Mesendoderm (in vitro differentiated cells): ENCODE measurements around the gene BAIAP2.

Source experiments
- DNase-seq: peaks from one replicate; pipeline ENCODE4 v3.0.0; 2013
- H2AK5ac ChIP-seq: 2 replicates; pipeline ENCODE4 v1.6.1; 2013; ENCODE audit warnings: low read length, inconsistent platforms
- H2BK120ac ChIP-seq: 2 replicates; pipeline ENCODE4 v1.6.1; 2013; ENCODE audit warnings: low read depth, mild to moderate bottlenecking, low read length, moderate library complexity, mixed read lengths
- H2BK15ac ChIP-seq: replicated peaks from 2 replicates; pipeline ENCODE4 v1.6.1; 2013; ENCODE audit warnings: low read depth, mild to moderate bottlenecking, moderate library complexity
- H2BK5ac ChIP-seq: 2 replicates; pipeline ENCODE4 v1.6.1; 2013; ENCODE audit warnings: low read length, inconsistent platforms
- H3K18ac ChIP-seq: 2 replicates; pipeline ENCODE4 v1.6.1; 2013; ENCODE audit warnings: mild to moderate bottlenecking, low read length, mixed read lengths
- H3K23ac ChIP-seq: one replicate; pipeline ENCODE4 v1.6.1; 2013; ENCODE audit warnings: low read length
- H3K27ac ChIP-seq: 2 replicates; pipeline ENCODE4 v1.5.1; 2013; ENCODE audit warnings: low read depth, mild to moderate bottlenecking, inconsistent platforms, low read length, moderate library complexity
- H3K27me3 ChIP-seq: 2 replicates; pipeline ENCODE4 v1.6.1; 2013; ENCODE audit warnings: low read length, control low read depth, mild to moderate bottlenecking, inconsistent platforms; ENCODE audit not compliant: insufficient read depth, poor library complexity
- H3K36me3 ChIP-seq: 2 replicates; pipeline ENCODE4 v1.6.1; 2013; ENCODE audit warnings: low read length, inconsistent platforms; ENCODE audit not compliant: control insufficient read depth, insufficient read depth
- H3K4ac ChIP-seq: one replicate; pipeline ENCODE4 v1.6.1; 2013; ENCODE audit warnings: low read depth, mild to moderate bottlenecking, low read length, moderate library complexity
- H3K4me1 ChIP-seq: 2 replicates; pipeline ENCODE4 v1.6.1; 2013; ENCODE audit warnings: low read depth, low read length, inconsistent platforms; ENCODE audit not compliant: control insufficient read depth
- H3K4me2 ChIP-seq: 2 replicates; pipeline ENCODE4 v1.6.1; 2013; ENCODE audit warnings: low read length
- H3K4me3 ChIP-seq: 2 replicates; pipeline ENCODE4 v1.5.1; 2013; ENCODE audit warnings: mild to moderate bottlenecking, low read length
- H3K56ac ChIP-seq: one replicate; pipeline ENCODE4 v1.6.1; 2013; ENCODE audit warnings: low read length
- H3K79me1 ChIP-seq: 2 replicates; pipeline ENCODE4 v1.6.1; 2013; ENCODE audit warnings: low read length, inconsistent platforms
- H3K79me2 ChIP-seq: 2 replicates; pipeline ENCODE4 v1.6.1; 2013; ENCODE audit warnings: mild to moderate bottlenecking, low read length; ENCODE audit not compliant: control insufficient read depth, insufficient read depth
- H3K9ac ChIP-seq: 2 replicates; pipeline ENCODE4 v1.6.1; 2013; ENCODE audit warnings: low read length, inconsistent platforms
- H4K5ac ChIP-seq: one replicate; pipeline ENCODE4 v1.6.1; 2013; ENCODE audit warnings: low read length
- H4K8ac ChIP-seq: one replicate; pipeline ENCODE4 v1.6.1; 2013; ENCODE audit warnings: low read depth, mild to moderate bottlenecking, control low read depth, low read length, moderate library complexity
- WGBS: extraction: QIAGEN DNeasy Blood & Tissue Kit; methylation state at CpG from one replicate; pipeline ENCODE4 v1.1.7; 2013; ENCODE audit warnings: low lambda C conversion rate, missing lambda C conversion rate; ENCODE audit not compliant: insufficient coverage; ENCODE audit errors: extremely low coverage; 5-methylcytosine and 5-hydroxymethylcytosine counted together

The BAIAP2 gene

GRCh38 chr17:81138083-81138482 is 103.1 kb downstream of the BAIAP2 start:
- WGBS, result no CpG with 5 or more reads among the region's 15 CpGs
- H3K4me3 ChIP-seq, result no peak overlapping the region

GRCh38 chr17:81138500-81138899 is 103.5 kb downstream of the BAIAP2 start:
- Histone ChIP-seq H3K56ac (no peak overlapping the region), H3K23ac (no peak overlapping the region), H2BK5ac (no peak overlapping the region), H4K8ac (no peak overlapping the region), H3K79me1 (no peaks in the 10 kb centered on the region), H3K4ac (no peak overlapping the region), H3K4me1 (no peaks in the 10 kb centered on the region), H3K4me2 (no peak overlapping the region), H4K5ac (no peak overlapping the region), H3K36me3 (no peaks in the 10 kb centered on the region), H3K18ac (no peak overlapping the region), H3K27me3 (no peaks in the 10 kb centered on the region), H2BK15ac (no peak overlapping the region), H3K4me3 (no peak overlapping the region), H2BK120ac (no peak overlapping the region), H3K79me2 (no peaks in the 10 kb centered on the region), H3K27ac (no peak overlapping the region), H2AK5ac (no peak overlapping the region), H3K9ac (no peak overlapping the region)
- WGBS, result no CpG with 5 or more reads among the region's 25 CpGs
- DNase-seq, result no peak

More at GRCh38 chr17:81138083-81138482, 103.1 kb downstream of the BAIAP2 start:
- Histone ChIP-seq H4K8ac (no peak overlapping the region), H2BK120ac (no peak overlapping the region), H3K18ac (no peak overlapping the region), H3K23ac (no peak overlapping the region), H3K27me3 (no peaks in the 10 kb centered on the region), H3K4ac (no peak overlapping the region), H2BK5ac (no peak overlapping the region), H3K27ac (no peak overlapping the region), H3K4me2 (no peak overlapping the region), H3K79me1 (no peaks in the 10 kb centered on the region), H3K56ac (no peak overlapping the region), H3K4me1 (no peaks in the 10 kb centered on the region), H2AK5ac (no peak overlapping the region), H3K36me3 (no peaks in the 10 kb centered on the region), H3K9ac (no peak overlapping the region), H2BK15ac (no peak overlapping the region), H3K79me2 (no peaks in the 10 kb centered on the region), H4K5ac (no peak overlapping the region)
- DNase-seq, result no peak

- Histone ChIP-seq H3K27me3 (no peaks in the 10 kb centered on the region), H3K27ac (no peak overlapping the region), H3K9ac (no peak overlapping the region), H3K4ac (no peak overlapping the region), H4K8ac (no peak overlapping the region), H4K5ac (no peak overlapping the region), H2BK5ac (no peak overlapping the region), H3K4me3 (no peak overlapping the region), H2BK15ac (no peak overlapping the region), H3K18ac (no peak overlapping the region), H3K79me2 (no peaks in the 10 kb centered on the region), H3K4me2 (no peak overlapping the region), H3K4me1 (no peaks in the 10 kb centered on the region), H3K23ac (no peak overlapping the region), H2AK5ac (no peak overlapping the region), H3K79me1 (no peaks in the 10 kb centered on the region), H3K56ac (no peak overlapping the region), H3K36me3 (no peaks in the 10 kb centered on the region), H2BK120ac (no peak overlapping the region)
- WGBS, result no CpG with 5 or more reads among the region's 8 CpGs
- no peak for DNase-seq
Measured at GRCh38 chr17:81139428-81139827, 104.5 kb downstream of the BAIAP2 start.

GRCh38 chr17:81140018-81140417 is 105.1 kb downstream of the BAIAP2 start:
- Histone ChIP-seq H3K56ac (no peak overlapping the region), H3K9ac (no peak overlapping the region), H3K27ac (no peak overlapping the region), H2BK5ac (no peak overlapping the region), H3K4me3 (no peak overlapping the region), H3K79me1 (no peaks in the 10 kb centered on the region), H3K4ac (no peak overlapping the region), H3K79me2 (no peaks in the 10 kb centered on the region), H3K4me2 (no peak overlapping the region), H3K27me3 (no peaks in the 10 kb centered on the region), H2BK120ac (no peak overlapping the region), H4K5ac (no peak overlapping the region), H2BK15ac (no peak overlapping the region), H4K8ac (no peak overlapping the region), H3K18ac (no peak overlapping the region), H3K36me3 (no peaks in the 10 kb centered on the region), H3K4me1 (no peaks in the 10 kb centered on the region), H3K23ac (no peak overlapping the region), H2AK5ac (no peak overlapping the region)
- no CpG with 5 or more reads among the region's 8 CpGs for WGBS
- DNase-seq, result no peak

- Histone ChIP-seq H3K4me3 (no peak overlapping the region), H3K4ac (no peak overlapping the region), H3K79me2 (no peaks in the 10 kb centered on the region), H2AK5ac (no peak overlapping the region), H3K27ac (no peak overlapping the region), H3K27me3 (no peaks in the 10 kb centered on the region), H4K5ac (no peak overlapping the region), H2BK120ac (no peak overlapping the region), H4K8ac (no peak overlapping the region), H3K36me3 (no peaks in the 10 kb centered on the region), H2BK5ac (no peak overlapping the region), H3K18ac (no peak overlapping the region), H3K79me1 (no peaks in the 10 kb centered on the region), H3K23ac (no peak overlapping the region), H3K4me1 (no peaks in the 10 kb centered on the region), H3K4me2 (no peak overlapping the region), H3K9ac (no peak overlapping the region), H3K56ac (no peak overlapping the region), H2BK15ac (no peak overlapping the region)
- no CpG with 5 or more reads among the region's 37 CpGs for WGBS
- DNase-seq, result no peak
Measured at GRCh38 chr17:81140695-81141094, 105.7 kb downstream of the BAIAP2 start.
